ENCODE results near the gene KIF26A. TPM values are rescaled to one million over a fixed set of nuclear protein-coding genes. Genes with fewer than 3 reads are reported as not detected.
"Not testable (repeated sequence)": the region's sequence is repeated elsewhere in the genome, so short reads cannot be mapped to it uniquely, and the experiment has no call there.

The KIF26A gene
- total RNA-seq, 4 donors from 2014 or later = 4.6 to 7.2 (median 5.6) TPM

DNA sequence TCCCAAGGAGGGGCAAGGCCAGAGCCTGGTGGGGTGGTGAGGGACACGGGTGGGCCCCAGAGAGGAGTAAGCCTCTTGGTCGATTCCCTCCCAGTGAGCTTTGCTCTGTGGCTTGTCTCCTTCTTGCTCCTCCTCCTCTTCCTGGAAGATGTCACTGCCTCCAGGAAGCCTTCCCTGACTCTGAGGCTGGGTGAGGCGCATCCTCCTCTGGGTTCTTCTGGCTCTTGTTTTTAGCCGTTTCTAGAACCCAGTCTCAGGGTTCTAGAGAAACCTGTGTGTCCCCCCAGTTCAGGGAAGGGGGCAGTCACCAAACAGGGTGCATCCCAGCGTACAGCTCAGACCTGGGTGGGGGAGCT lies 12.6 kb downstream of the KIF26A start:
- TF ChIP-seq POLR2AphosphoS5 (IDR thresholded peaks at IDR 0.05) (no peak), EP300 (IDR thresholded peaks at IDR 0.05) (no peak), POLR2A (IDR thresholded peaks at IDR 0.05; ENCODE audit: low read depth) (no peak)
- TF ChIP-seq, protein P1, sequence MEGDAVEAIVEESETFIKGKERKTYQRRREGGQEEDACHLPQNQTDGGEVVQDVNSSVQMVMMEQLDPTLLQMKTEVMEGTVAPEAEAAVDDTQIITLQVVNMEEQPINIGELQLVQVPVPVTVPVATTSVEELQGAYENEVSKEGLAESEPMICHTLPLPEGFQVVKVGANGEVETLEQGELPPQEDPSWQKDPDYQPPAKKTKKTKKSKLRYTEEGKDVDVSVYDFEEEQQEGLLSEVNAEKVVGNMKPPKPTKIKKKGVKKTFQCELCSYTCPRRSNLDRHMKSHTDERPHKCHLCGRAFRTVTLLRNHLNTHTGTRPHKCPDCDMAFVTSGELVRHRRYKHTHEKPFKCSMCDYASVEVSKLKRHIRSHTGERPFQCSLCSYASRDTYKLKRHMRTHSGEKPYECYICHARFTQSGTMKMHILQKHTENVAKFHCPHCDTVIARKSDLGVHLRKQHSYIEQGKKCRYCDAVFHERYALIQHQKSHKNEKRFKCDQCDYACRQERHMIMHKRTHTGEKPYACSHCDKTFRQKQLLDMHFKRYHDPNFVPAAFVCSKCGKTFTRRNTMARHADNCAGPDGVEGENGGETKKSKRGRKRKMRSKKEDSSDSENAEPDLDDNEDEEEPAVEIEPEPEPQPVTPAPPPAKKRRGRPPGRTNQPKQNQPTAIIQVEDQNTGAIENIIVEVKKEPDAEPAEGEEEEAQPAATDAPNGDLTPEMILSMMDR (IDR thresholded peaks at IDR 0.05) = no peak
- H3K9me3 ChIP-seq = no peaks in the 10 kb centered on the region
- H3K27ac ChIP-seq (replicated peaks in 1 of 4) = no peak overlapping the region
- peaks cover 0 to 10% (median 0%) of the 10 kb centered on the region in 4 donors for H3K36me3 ChIP-seq
- 92% methylated on average over 3 of the region's 5 CpGs for WGBS
- DNase-seq (ENCODE audit: extremely low spot score) = no peak
- peaks cover 8 to 42% (median 34%) of the 10 kb centered on the region in 4 donors for H3K4me1 ChIP-seq
- no peak overlapping the region for H3K4me3 ChIP-seq
- peaks cover 0 to 47% (median 0%) of the 10 kb centered on the region in 4 donors for H3K27me3 ChIP-seq
- intact Hi-C loops (cut with DNase I) = no loop called here

DNA sequence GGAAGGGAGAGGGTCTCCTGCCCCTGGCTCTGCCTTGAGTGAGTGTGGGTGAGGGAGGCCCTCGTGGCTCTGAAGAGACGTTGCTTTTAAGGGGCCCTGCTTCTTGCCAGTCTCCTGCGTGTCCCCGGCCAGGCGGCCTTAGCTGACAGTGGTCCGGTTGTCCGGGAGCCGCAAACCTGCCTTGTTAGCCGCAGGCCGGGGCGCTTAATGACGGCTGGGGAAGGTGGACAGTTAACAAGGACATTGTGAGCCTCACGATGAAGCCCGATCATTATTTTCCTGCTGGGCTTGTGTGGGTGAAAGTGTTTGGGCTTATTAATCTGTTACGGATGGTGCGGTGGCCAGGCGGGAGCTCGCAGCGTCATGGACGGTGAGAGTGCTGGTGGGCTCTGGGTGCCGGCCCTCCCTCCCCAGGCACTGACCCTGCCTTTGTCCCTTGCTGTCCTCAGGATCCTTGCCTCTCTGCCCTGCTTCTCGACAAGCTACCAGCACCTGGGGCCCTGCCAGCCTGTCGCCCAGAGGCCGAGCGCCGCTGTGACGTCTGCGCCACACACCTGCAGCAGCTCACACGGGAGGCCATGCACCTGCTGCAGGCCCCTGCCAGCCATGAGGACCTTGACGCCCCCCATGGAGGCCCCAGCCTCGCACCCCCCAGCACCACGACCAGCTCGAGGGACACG lies 13.3 kb downstream of the KIF26A start:
- Histone ChIP-seq H3K27me3 (peaks cover 0 to 40% (median 0%) of the 10 kb centered on the region in 4 donors), H3K36me3 (peaks cover 0 to 10% (median 0%) of the 10 kb centered on the region in 4 donors), H3K9me3 (no peaks in the 10 kb centered on the region), H3K4me1 (peaks cover 8 to 41% (median 35%) of the 10 kb centered on the region in 4 donors), H3K4me3 (no peak overlapping the region), H3K27ac (replicated peaks in 1 of 4) (no peak overlapping the region)
- intact Hi-C loops (cut with DNase I) = no loop called here
- WGBS = 81% methylated on average over 20 of the region's 34 CpGs
- DNase-seq (ENCODE audit: extremely low spot score) = no peak
- no peak for TF ChIP-seq POLR2A (IDR thresholded peaks at IDR 0.05; ENCODE audit: low read depth)
- TF ChIP-seq, protein P1 (IDR thresholded peaks at IDR 0.05) = no peak
- TF ChIP-seq POLR2AphosphoS5 (IDR thresholded peaks at IDR 0.05) = no peak
- no peak for TF ChIP-seq EP300 (IDR thresholded peaks at IDR 0.05)

DNA sequence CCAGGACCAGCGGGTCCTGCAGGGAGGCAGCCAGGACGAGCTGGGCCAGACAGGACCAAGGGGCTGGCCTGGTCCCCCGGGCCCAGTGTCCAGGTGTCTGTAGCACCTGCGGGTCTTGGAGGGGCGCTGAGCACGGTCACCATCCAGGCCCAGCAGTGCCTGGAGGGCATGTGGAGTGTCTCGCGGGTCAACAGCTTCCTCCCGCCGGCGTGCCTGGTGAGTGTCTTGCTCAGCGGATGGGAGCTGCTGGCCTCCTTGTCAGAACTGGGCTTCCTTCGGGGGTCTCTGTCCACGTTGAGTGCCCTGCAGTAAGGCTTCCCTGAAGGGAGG lies 13.8 kb downstream of the KIF26A start:
- H3K4me1 ChIP-seq = peaks cover 8 to 37% (median 34%) of the 10 kb centered on the region in 4 donors
- intact Hi-C loops (cut with DNase I) = no loop called here
- WGBS = 90% methylated on average over 4 of the region's 14 CpGs

DNA sequence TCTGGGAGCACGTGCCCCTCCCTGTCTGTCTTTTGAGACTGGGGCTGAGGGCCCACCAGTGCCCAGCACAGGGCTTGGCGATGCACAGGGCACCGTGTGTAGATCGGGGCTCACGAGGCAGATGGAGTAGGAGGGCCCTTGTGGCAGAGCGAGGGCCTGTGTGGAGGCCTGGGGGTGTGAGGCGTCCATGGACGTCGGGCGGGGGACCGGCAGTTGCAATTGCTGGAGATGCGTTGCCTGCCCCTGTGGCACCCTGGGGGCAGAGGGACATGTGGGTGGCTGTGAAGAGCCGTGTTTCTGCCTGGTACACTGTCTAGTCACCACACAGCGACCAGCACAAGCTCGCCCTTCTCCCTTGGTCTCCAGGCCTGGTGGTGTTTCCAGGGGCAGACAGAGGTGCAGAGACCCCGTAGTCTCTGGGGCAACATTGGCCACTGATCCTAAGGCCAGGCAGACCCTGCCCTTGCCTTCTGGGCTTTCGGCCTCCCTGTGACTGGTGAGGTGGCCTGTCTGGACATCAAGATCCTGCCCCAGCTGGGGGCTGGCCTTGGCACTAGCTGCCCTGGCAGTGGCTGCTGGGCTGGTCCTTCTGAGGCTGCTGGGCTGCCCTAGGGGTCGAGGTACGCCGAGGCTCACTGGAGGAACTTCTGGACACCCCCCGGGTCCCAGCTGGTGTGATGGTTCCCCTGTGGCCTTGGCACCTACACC lies 14.5 kb downstream of the KIF26A start:
- Histone ChIP-seq H3K36me3 (peaks cover 0 to 11% (median 0%) of the 10 kb centered on the region in 4 donors), H3K27me3 (peaks cover 0 to 29% (median 0%) of the 10 kb centered on the region in 4 donors), H3K9me3 (no peaks in the 10 kb centered on the region), H3K4me1 (peaks cover 8 to 31% (median 27%) of the 10 kb centered on the region in 4 donors), H3K4me3 (no peak overlapping the region), H3K27ac (replicated peaks in 1 of 4) (no peak overlapping the region)
- intact Hi-C loops (cut with DNase I) = no loop called here
- DNase-seq (ENCODE audit: extremely low spot score) = no peak
- no peak for TF ChIP-seq POLR2AphosphoS5 (IDR thresholded peaks at IDR 0.05)
- TF ChIP-seq, protein P1 (IDR thresholded peaks at IDR 0.05) = no peak
- no peak for TF ChIP-seq EP300 (IDR thresholded peaks at IDR 0.05)
- no peak for TF ChIP-seq POLR2A (IDR thresholded peaks at IDR 0.05; ENCODE audit: low read depth)
- whole genome bisulfite sequencing = 92% methylated on average over 19 of the region's 21 CpGs

More for the DNA sequence above, 13.8 kb downstream of the KIF26A start:
- peaks cover 0 to 10% (median 0%) of the 10 kb centered on the region in 4 donors for H3K36me3 ChIP-seq
- peaks cover 0 to 35% (median 0%) of the 10 kb centered on the region in 4 donors for H3K27me3 ChIP-seq
- no peak for DNase-seq (ENCODE audit: extremely low spot score)
- no peak overlapping the region for H3K4me3 ChIP-seq
- no peaks in the 10 kb centered on the region for H3K9me3 ChIP-seq
- TF ChIP-seq EP300 (IDR thresholded peaks at IDR 0.05) (no peak), POLR2AphosphoS5 (IDR thresholded peaks at IDR 0.05) (no peak), POLR2A (IDR thresholded peaks at IDR 0.05; ENCODE audit: low read depth) (no peak)
- TF ChIP-seq, protein P1 (IDR thresholded peaks at IDR 0.05) = no peak
- no peak overlapping the region for H3K27ac ChIP-seq (replicated peaks in 1 of 4)

DNA sequence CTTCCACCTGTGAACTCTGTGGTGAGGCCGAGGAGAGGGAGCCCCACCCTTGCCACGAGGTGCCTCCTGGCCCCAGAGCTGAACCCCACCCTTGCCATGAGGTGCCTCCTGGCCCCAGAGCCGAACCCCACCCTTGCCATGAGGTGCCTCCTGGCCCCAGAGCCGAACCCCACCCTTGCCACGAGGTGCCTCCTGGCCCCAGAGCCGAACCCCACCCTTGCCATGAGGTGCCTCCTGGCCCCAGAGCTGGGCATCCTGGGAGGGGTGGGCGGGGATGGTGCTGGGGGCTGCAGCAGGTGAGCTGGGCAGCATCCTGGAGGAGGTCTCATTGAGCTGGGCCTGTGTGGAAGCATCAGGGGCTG lies 15.0 kb downstream of the KIF26A start:
- 61% methylated on average over 4 of the region's 7 CpGs for WGBS
- H3K4me3 ChIP-seq; DNase-seq (ENCODE audit: extremely low spot score); intact Hi-C loops (cut with DNase I); H3K27ac ChIP-seq (replicated peaks in 1 of 4); H3K9me3 ChIP-seq: not testable (repeated sequence)
- Histone ChIP-seq H3K36me3 (peaks cover 0 to 16% (median 0%) of the 10 kb centered on the region in 4 donors), H3K27me3 (peaks cover 0 to 27% (median 0%) of the 10 kb centered on the region in 4 donors), H3K4me1 (peaks cover 8 to 29% (median 25%) of the 10 kb centered on the region in 4 donors)

All from esophagus muscularis mucosa (tissue), 4 donors.